H1 (cell line): ENCODE measurements around the gene WDR77. TPM values are rescaled to one million over a fixed set of nuclear protein-coding genes. Genes with fewer than 3 reads are reported as not detected.

Source experiments
- CTCF ChIA-PET: fragments of 300-600 bp; sonication (Branson Sonifier 250); formaldehyde crosslinking; loops from one replicate; lab custom pipeline; 2021; ENCODE audit not compliant: partially characterized antibody; lab: Charles Lee
- POLR2A ChIA-PET: fragments of 300-600 bp; sonication (Branson Sonifier 250); formaldehyde crosslinking; loops from one replicate; lab custom pipeline; 2021; ENCODE audit warnings: inconsistent platforms; ENCODE audit not compliant: partially characterized antibody; lab: Charles Lee
- DNase-seq, 2 experiments: peaks; one replicate each; pipeline versions ENCODE4 v3.0.0 to v3.0.0-alpha.2; 2010 to 2022; ENCODE audit warnings: low spot score in 2 of 2, low read depth in 1 of 2, mixed read lengths in 1 of 2
- FAIRE-seq: peaks from 2 replicates; lab custom pipeline; 2011; peaks lifted over from hg19 to GRCh38; lab: Jason Lieb, UNC
- H2AFZ ChIP-seq: 2 replicates; pipeline ENCODE4 v1.8.1; 2012; ENCODE audit warnings: low read length, inconsistent platforms
- H2AK5ac ChIP-seq: 2 replicates; pipeline ENCODE4 v1.6.1; 2013; ENCODE audit warnings: low read depth, low read length
- H2BK120ac ChIP-seq: replicated peaks from 2 replicates; pipeline ENCODE3; 2013; ENCODE audit warnings: low read depth, low read length, inconsistent platforms
- H2BK12ac ChIP-seq: 2 replicates; pipeline ENCODE4 v1.6.1; 2013; ENCODE audit warnings: low read depth, low read length
- H2BK15ac ChIP-seq: 2 replicates; pipeline ENCODE4 v1.6.1; 2013; ENCODE audit warnings: low read length
- H2BK20ac ChIP-seq: 2 replicates; pipeline ENCODE4 v1.6.1; 2013; ENCODE audit warnings: low read length
- H2BK5ac ChIP-seq: 2 replicates; pipeline ENCODE4 v1.6.1; 2013; ENCODE audit warnings: low read depth, low read length
- H3K14ac ChIP-seq: 2 replicates; pipeline ENCODE4 v1.6.1; 2013; ENCODE audit warnings: inconsistent platforms; ENCODE audit not compliant: insufficient read length
- H3K18ac ChIP-seq: 2 replicates; pipeline ENCODE4 v1.6.1; 2013; ENCODE audit warnings: low read length; ENCODE audit errors: extremely low read depth
- H3K23ac ChIP-seq: 2 replicates; pipeline ENCODE4 v1.6.1; 2013; ENCODE audit warnings: inconsistent platforms; ENCODE audit not compliant: insufficient read length
- H3K23me2 ChIP-seq: 2 replicates; pipeline ENCODE4 v1.6.1; 2013; ENCODE audit warnings: low read depth, low read length
- H3K27ac ChIP-seq: 2 replicates; pipeline ENCODE4 v1.6.1; 2011; ENCODE audit warnings: low read depth, low read length, inconsistent platforms
- H3K27me3 ChIP-seq, 4 experiments: replicated peaks in 1 of 4; 1 replicate in 1 of 4; 2 replicates in 3 of 4; pipeline versions ENCODE4 v1.6.1 to v1.8.1; 2011 to 2013; ENCODE audit warnings: low read length in 3 of 4, mild to moderate bottlenecking in 3 of 4, inconsistent platforms in 2 of 4, mixed read lengths in 2 of 4, moderate library complexity in 1 of 4; ENCODE audit not compliant: control insufficient read depth in 3 of 4, insufficient read depth in 3 of 4; ENCODE audit errors: extremely low read depth in 1 of 4
- H3K36me3 ChIP-seq, 4 experiments: 2 replicates each; pipeline versions ENCODE4 v1.6.1 to v1.8.1; 2011 to 2013; ENCODE audit warnings: mild to moderate bottlenecking in 4 of 4, low read length in 3 of 4, moderate library complexity in 2 of 4, control low read depth in 1 of 4, inconsistent platforms in 1 of 4; ENCODE audit not compliant: insufficient read depth in 4 of 4, control insufficient read depth in 2 of 4
- H3K4ac ChIP-seq: replicated peaks from 2 replicates; pipeline ENCODE3; 2013; ENCODE audit warnings: low read length, low read depth, mixed read lengths, inconsistent platforms; ENCODE audit not compliant: insufficient read length
- H3K4me1 ChIP-seq, 4 experiments: replicated peaks in 1 of 4; 1 replicate in 1 of 4; 2 replicates in 3 of 4; pipeline versions ENCODE4 v1.6.1 to v1.8.1; 2011 to 2013; ENCODE audit warnings: low read length in 3 of 4, inconsistent platforms in 2 of 4, mixed read lengths in 1 of 4; ENCODE audit not compliant: insufficient read depth in 4 of 4, control insufficient read depth in 3 of 4
- H3K4me2 ChIP-seq, 2 experiments: 2 replicates each; pipeline versions ENCODE4 v1.6.1 to v1.8.1; 2011 to 2013; ENCODE audit warnings: low read depth in 2 of 2, low read length in 2 of 2, control low read depth in 1 of 2, inconsistent platforms in 1 of 2, mild to moderate bottlenecking in 1 of 2; ENCODE audit not compliant: insufficient read depth in 1 of 2
- H3K4me3 ChIP-seq, 4 experiments: fragments of 200-600, 300-600 bp in 1 of 4; sonication (generic), shearing (Covaris generic), sonication (Bioruptor Twin) in 1 of 4; 2 replicates each; pipeline versions ENCODE4 v1.5.1 to v1.8.1; 2011 to 2016; ENCODE audit warnings: low read length in 4 of 4, low read depth in 3 of 4, control low read depth in 2 of 4, inconsistent platforms in 2 of 4, mild to moderate bottlenecking in 2 of 4, mixed read lengths in 1 of 4, moderate library complexity in 1 of 4; ENCODE audit not compliant: insufficient read depth in 2 of 4; ENCODE audit errors: extremely low read depth in 1 of 4
- H3K56ac ChIP-seq: replicated peaks from 2 replicates; pipeline ENCODE3; 2013; ENCODE audit warnings: low read depth, mild to moderate bottlenecking, mixed read lengths, low read length, inconsistent platforms; ENCODE audit not compliant: insufficient read length
- H3K79me1 ChIP-seq: 2 replicates; pipeline ENCODE4 v1.6.1; 2013; ENCODE audit warnings: low read depth, low read length, control low read depth
- H3K79me2 ChIP-seq, 2 experiments: 2 replicates each; pipeline versions ENCODE4 v1.6.1 to v1.8.1; 2012 to 2013; ENCODE audit warnings: low read length in 2 of 2, mild to moderate bottlenecking in 2 of 2, inconsistent platforms in 1 of 2; ENCODE audit not compliant: insufficient read depth in 2 of 2, control insufficient read depth in 1 of 2
- H3K9ac ChIP-seq, 4 experiments: replicated peaks in 1 of 4; 1 replicate in 1 of 4; 2 replicates in 3 of 4; pipeline versions ENCODE4 v1.6.1 to v1.8.1; 2011 to 2013; ENCODE audit warnings: low read depth in 3 of 4, low read length in 3 of 4, control low read depth in 2 of 4, mild to moderate bottlenecking in 2 of 4, moderate library complexity in 2 of 4, inconsistent platforms in 1 of 4; ENCODE audit errors: extremely low read depth in 1 of 4
- H3K9me3 ChIP-seq, 2 experiments: 2 replicates each; pipeline versions ENCODE4 v1.6.1 to v1.8.1; 2012 to 2013; ENCODE audit warnings: mild to moderate bottlenecking in 2 of 2, moderate library complexity in 2 of 2, control low read depth in 1 of 2, inconsistent platforms in 1 of 2, low read depth in 1 of 2, low read length in 1 of 2, mixed read lengths in 1 of 2; ENCODE audit not compliant: insufficient read depth in 2 of 2
- H4K20me1 ChIP-seq, 2 experiments: replicated peaks in 1 of 2; 2 replicates each; pipeline versions ENCODE3 to v1.8.1; 2011 to 2013; ENCODE audit warnings: inconsistent platforms in 2 of 2, low read length in 2 of 2, mild to moderate bottlenecking in 1 of 2; ENCODE audit not compliant: insufficient read depth in 2 of 2, control insufficient read depth in 1 of 2
- H4K5ac ChIP-seq: 2 replicates; pipeline ENCODE4 v1.6.1; 2013; ENCODE audit warnings: low read length, low read depth, mixed read lengths, inconsistent platforms; ENCODE audit not compliant: insufficient read length
- H4K8ac ChIP-seq: 2 replicates; pipeline ENCODE4 v1.8.0; 2013; ENCODE audit warnings: mild to moderate bottlenecking, moderate library complexity, low read length, inconsistent platforms; ENCODE audit not compliant: insufficient read depth; ENCODE audit errors: extremely low read depth
- H4K91ac ChIP-seq: replicated peaks from 2 replicates; pipeline ENCODE3; 2013; ENCODE audit warnings: low read length, mixed read lengths, inconsistent platforms; ENCODE audit not compliant: insufficient read length
- BACH1 ChIP-seq: IDR thresholded peaks from 2 replicates; pipeline ENCODE4 v1.6.1; 2012; ENCODE audit warnings: low read length, improper control_type of control experiment
- BRCA1 ChIP-seq: IDR thresholded peaks from 2 replicates; pipeline ENCODE4 v1.6.1; 2012; ENCODE audit warnings: low read depth, low read length, improper control_type of control experiment
- CBX5 ChIP-seq: fragments of 300-800, 300-1000 bp; sonication (generic); IDR thresholded peaks from 2 replicates; pipeline ENCODE4 v1.7.1; 2016; ENCODE audit warnings: antibody characterized with exemption, low read length, low read depth
- CHD2 ChIP-seq: IDR thresholded peaks from 2 replicates; pipeline ENCODE4 v1.6.1; 2012; ENCODE audit warnings: low read length, improper control_type of control experiment
- EP300 ChIP-seq, 2 experiments: IDR thresholded peaks; 1 replicate in 1 of 2; 2 replicates in 1 of 2; pipeline ENCODE4 v1.6.1; 2011 to 2012; ENCODE audit warnings: low read depth in 2 of 2, low read length in 2 of 2, mild to moderate bottlenecking in 2 of 2, borderline replicate concordance in 1 of 2, inconsistent platforms in 1 of 2, moderate library complexity in 1 of 2
- FOSL1 ChIP-seq: IDR thresholded peaks from 2 replicates; pipeline ENCODE4 v1.6.1; 2011; ENCODE audit warnings: mild to moderate bottlenecking, low read depth, low read length, moderate library complexity; ENCODE audit not compliant: insufficient read depth
- KDM1A ChIP-seq: fragments of 200-600, 300-600 bp; sonication (generic); IDR thresholded peaks from 2 replicates; pipeline ENCODE4 v1.7.1; 2016; ENCODE audit warnings: mild to moderate bottlenecking, low read length, borderline replicate concordance
- SP1 ChIP-seq: IDR thresholded peaks from 2 replicates; pipeline ENCODE4 v1.6.1; 2011; ENCODE audit warnings: low read depth, low read length
- TAF7 ChIP-seq: optimal IDR thresholded peaks from 2 replicates; pipeline ENCODE3; 2011; ENCODE audit warnings: low read depth, mild to moderate bottlenecking, inconsistent platforms, low read length, moderate library complexity, borderline replicate concordance
- WGBS, 2 experiments: shearing (Covaris generic) in 1 of 2; methylation state at CpG; one replicate each; pipeline versions ENCODE4 v1.1.6 to v1.1.7; 2013 to 2015; ENCODE audit warnings: low lambda C conversion rate in 2 of 2, mixed read lengths in 2 of 2, inconsistent platforms in 1 of 2, low coverage in 1 of 2, missing lambda C conversion rate in 1 of 2; ENCODE audit not compliant: insufficient replicate concordance in 2 of 2, insufficient coverage in 1 of 2, insufficient read length in 1 of 2; ENCODE audit errors: extremely low coverage in 1 of 2, missing lambda C conversion rate in 1 of 2; 5-methylcytosine and 5-hydroxymethylcytosine counted together
- polyA plus RNA-seq, 7 experiments: library from polyadenylated mRNA; depleted of rRNA in 3 of 7; stranded (reverse) in 5 of 7; unstranded in 2 of 7; fragments of >200 nt in 5 of 7; fragments of 200-250 nt in 2 of 7; gene quantifications; 1 replicate in 5 of 7; 2 replicates in 1 of 7; 4 replicates in 1 of 7; pipeline versions ENCODE4 v1.2.1 to v1.2.3, GENCODE V29; 2011 to 2013; ENCODE audit warnings: missing spikeins in 2 of 7, mixed read lengths in 2 of 7
- total RNA-seq: library from RNA; stranded (reverse); fragmentation: NEBNext Ultra II Directional; extraction: Animal tissue kit (Norgen Biotek cat#: 25700); gene quantifications from 2 replicates; pipeline ENCODE4 v1.2.1, GENCODE V29; 2021
- TF ChIP-seq, protein P1 (sequence below), 3 experiments: IDR thresholded peaks; 1 replicate in 2 of 3; 2 replicates in 1 of 3; pipeline versions ENCODE4 v1.5.1 to v1.6.1; 2011; ENCODE audit warnings: low read length in 3 of 3, mild to moderate bottlenecking in 3 of 3, inconsistent platforms in 2 of 3, low read depth in 1 of 3, moderate library complexity in 1 of 3; ENCODE audit not compliant: insufficient read depth in 1 of 3; ENCODE audit errors: control extremely low read depth in 1 of 3

The WDR77 gene
- total and polyA plus RNA-seq, 2 of the 8 experiments (the other 6 are each of a cell fraction or from before 2014, with no cell fraction given) = 66.0 to 156 TPM

DNA sequence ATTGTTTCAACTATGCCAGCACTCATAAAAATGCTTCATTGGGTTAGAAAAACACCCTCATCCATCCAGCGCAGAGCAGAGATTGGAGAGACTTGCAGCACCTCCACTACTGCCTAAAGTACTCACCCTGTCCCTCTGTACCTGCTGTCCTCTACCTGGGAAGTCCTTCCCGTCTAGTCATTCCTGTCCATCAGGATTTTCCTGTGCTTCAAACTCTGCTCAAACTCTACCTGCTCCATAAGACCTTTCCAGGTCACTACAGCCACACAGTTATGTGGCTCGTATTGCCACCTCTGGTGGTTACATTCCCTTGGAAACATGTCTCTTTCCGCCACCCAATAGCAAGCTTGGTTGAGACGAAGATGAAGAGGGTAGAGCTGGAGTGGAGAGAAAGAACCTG, 28.7 kb downstream of the WDR77 start:
- H3K23me2 ChIP-seq = no peaks in the 10 kb centered on the region; the same call in 1 of the 2 replicates
- FAIRE-seq (no peak), DNase-seq (no peak)
- no peak overlapping the region for H3K27ac ChIP-seq
- no peaks in the 10 kb centered on the region for H3K36me3 ChIP-seq
- H3K18ac ChIP-seq = no peak overlapping the region
- H3K79me1 ChIP-seq = no peaks in the 10 kb centered on the region
- H3K4me2 ChIP-seq = no peak overlapping the region
- no peak overlapping the region for H2AK5ac ChIP-seq
- no peak overlapping the region for H4K91ac ChIP-seq
- TF ChIP-seq KDM1A (no peak), SP1 (no peak), CBX5 (no peak), BRCA1 (no peak), BACH1 (no peak), FOSL1 (no peak), CHD2 (no peak), EP300 (IDR thresholded peaks at IDR 0.05; ENCODE audit: borderline replicate concordance in 1 of 2, low read depth in 2 of 2, low read length in 2 of 2) (no peak), TAF7 (no peak)
- TF ChIP-seq, protein P1, sequence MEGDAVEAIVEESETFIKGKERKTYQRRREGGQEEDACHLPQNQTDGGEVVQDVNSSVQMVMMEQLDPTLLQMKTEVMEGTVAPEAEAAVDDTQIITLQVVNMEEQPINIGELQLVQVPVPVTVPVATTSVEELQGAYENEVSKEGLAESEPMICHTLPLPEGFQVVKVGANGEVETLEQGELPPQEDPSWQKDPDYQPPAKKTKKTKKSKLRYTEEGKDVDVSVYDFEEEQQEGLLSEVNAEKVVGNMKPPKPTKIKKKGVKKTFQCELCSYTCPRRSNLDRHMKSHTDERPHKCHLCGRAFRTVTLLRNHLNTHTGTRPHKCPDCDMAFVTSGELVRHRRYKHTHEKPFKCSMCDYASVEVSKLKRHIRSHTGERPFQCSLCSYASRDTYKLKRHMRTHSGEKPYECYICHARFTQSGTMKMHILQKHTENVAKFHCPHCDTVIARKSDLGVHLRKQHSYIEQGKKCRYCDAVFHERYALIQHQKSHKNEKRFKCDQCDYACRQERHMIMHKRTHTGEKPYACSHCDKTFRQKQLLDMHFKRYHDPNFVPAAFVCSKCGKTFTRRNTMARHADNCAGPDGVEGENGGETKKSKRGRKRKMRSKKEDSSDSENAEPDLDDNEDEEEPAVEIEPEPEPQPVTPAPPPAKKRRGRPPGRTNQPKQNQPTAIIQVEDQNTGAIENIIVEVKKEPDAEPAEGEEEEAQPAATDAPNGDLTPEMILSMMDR (IDR thresholded peaks at IDR 0.05; ENCODE audit: control extremely low read depth in 1 of 3, insufficient read depth in 1 of 3, low read depth in 1 of 3, low read length in 3 of 3) = no peak
- no peak overlapping the region for H3K4ac ChIP-seq
- H2AFZ ChIP-seq = no peak overlapping the region
- H2BK15ac ChIP-seq = no peak overlapping the region
- H4K8ac ChIP-seq = no peak overlapping the region
- no peak overlapping the region for H3K23ac ChIP-seq
- H3K14ac ChIP-seq = no peak overlapping the region
- no peaks in the 10 kb centered on the region for H3K9me3 ChIP-seq
- no peak overlapping the region for H2BK120ac ChIP-seq
- H3K4me3 ChIP-seq = no peak overlapping the region
- no peak overlapping the region for H4K5ac ChIP-seq
- H2BK12ac ChIP-seq = no peak overlapping the region
- whole genome bisulfite sequencing, 2 experiments = 72% methylated on average over 5 of the region's 5 CpGs; no CpG with 5 or more reads in 1 of the 2 experiments
- no peak overlapping the region for H3K9ac ChIP-seq
- ChIA-PET CTCF (no interaction called here), POLR2A (interaction anchor here (0.9 to 1.0 kb wide), 2 partner anchors 13 to 21 kb away, joined by 3 read pairs; no protein-coding TSS in a partner anchor)
- H2BK5ac ChIP-seq = no peak overlapping the region
- no peaks in the 10 kb centered on the region; a peak in 1 of 7 replicates for H3K27me3 ChIP-seq
- H4K20me1 ChIP-seq = no peaks in the 10 kb centered on the region
- no peaks in the 10 kb centered on the region for H3K4me1 ChIP-seq
- H3K56ac ChIP-seq = no peak overlapping the region
- no peaks in the 10 kb centered on the region for H3K79me2 ChIP-seq
- H2BK20ac ChIP-seq = no peak overlapping the region
